ENCODE measurements around the gene SNX5. TPM values are rescaled to one million over a fixed set of nuclear protein-coding genes. Genes with fewer than 3 reads are reported as not detected.

SNX5 gene
- total and polyA plus RNA-seq, 2 of the 8 experiments (the other 6 are each of a cell fraction or from before 2014, with no cell fraction given) = 155 to 194 TPM

DNA sequence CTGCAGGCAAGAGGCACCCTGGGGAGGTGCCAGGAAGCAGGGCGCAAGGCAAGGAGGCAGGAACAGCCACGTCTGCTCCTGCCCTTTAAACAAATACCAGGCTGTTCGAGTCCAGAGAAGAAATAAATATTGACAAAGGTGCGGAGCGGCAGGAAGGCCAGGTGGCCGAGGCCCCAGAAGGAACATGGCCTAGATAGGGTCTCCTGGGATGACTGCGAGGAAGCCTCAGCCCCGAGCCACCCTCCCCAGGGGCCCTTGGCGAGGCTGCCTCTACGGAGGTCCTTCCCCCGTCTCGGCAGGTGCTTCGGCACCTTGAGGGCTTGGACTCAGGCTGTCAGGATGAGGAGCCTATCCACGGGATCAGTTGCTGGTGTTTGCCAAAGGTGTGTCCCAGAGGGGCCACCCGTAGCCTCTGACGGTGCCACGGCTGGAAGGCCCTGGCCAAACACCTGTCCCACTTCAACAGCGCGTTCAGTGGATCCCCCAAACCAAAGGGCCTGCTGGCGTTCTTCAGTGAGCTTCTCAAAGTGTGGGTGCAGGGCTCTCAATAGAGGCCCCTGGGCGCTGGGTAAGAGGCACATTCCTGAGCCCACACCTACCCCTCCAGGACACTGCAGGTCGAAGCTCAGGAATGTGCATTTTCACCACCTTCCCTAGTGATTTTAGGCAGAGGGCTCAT is 39.8 kb downstream of the SNX5 start:
- Histone ChIP-seq H4K5ac (ENCODE audit: insufficient read length, low read depth, low read length) (no peak overlapping the region), H2AFZ (ENCODE audit: low read length) (0 out of 2 replicates have a peak overlapping the region, but pooled peaks have one; percentile 68), H2BK20ac (ENCODE audit: low read length) (no peak overlapping the region), H2BK120ac (replicated peaks; ENCODE audit: low read depth, low read length) (no peak overlapping the region), H3K4ac (replicated peaks; ENCODE audit: insufficient read length, low read depth, low read length) (no peak overlapping the region), H3K79me2 (ENCODE audit: control insufficient read depth in 1 of 2, insufficient read depth in 2 of 2, low read length in 2 of 2) (no peaks in the 10 kb centered on the region), H3K27me3 (replicated peaks in 1 of 4; ENCODE audit: control insufficient read depth in 3 of 4, extremely low read depth in 1 of 4, insufficient read depth in 3 of 4, low read length in 3 of 4) (no peaks in the 10 kb centered on the region), H4K8ac (ENCODE audit: extremely low read depth, insufficient read depth, low read length) (no peak overlapping the region), H2BK5ac (ENCODE audit: low read depth, low read length) (no peak overlapping the region), H3K4me1 (replicated peaks in 1 of 4; ENCODE audit: control insufficient read depth in 3 of 4, insufficient read depth in 4 of 4, low read length in 3 of 4) (peaks cover 0 to 9% (median 4%) of the 10 kb centered on the region in 4 experiments; a peak in 5 of 7 replicates), H2BK15ac (ENCODE audit: low read length) (0 out of 2 replicates have a peak overlapping the region, but pooled peaks have one; percentile 61), H3K9ac (replicated peaks in 1 of 4; ENCODE audit: extremely low read depth in 1 of 4, low read depth in 3 of 4, low read length in 3 of 4) (no peak overlapping the region), H3K4me2 (ENCODE audit: insufficient read depth in 1 of 2, low read depth in 2 of 2, low read length in 2 of 2) (no peak overlapping the region; a peak in 1 of 4 replicates), H2BK12ac (ENCODE audit: low read depth, low read length) (0 out of 2 replicates have a peak overlapping the region, but pooled peaks have one; percentile 84), H3K4me3 (ENCODE audit: extremely low read depth in 1 of 4, insufficient read depth in 2 of 4, low read depth in 3 of 4, low read length in 4 of 4) (no peak overlapping the region), H2AK5ac (ENCODE audit: low read depth, low read length) (no peak overlapping the region), H3K23me2 (ENCODE audit: low read depth, low read length) (no peaks in the 10 kb centered on the region), H3K56ac (replicated peaks; ENCODE audit: insufficient read length, low read depth, low read length) (no peak overlapping the region), H3K36me3 (ENCODE audit: control insufficient read depth in 2 of 4, insufficient read depth in 4 of 4, low read length in 3 of 4) (no peaks in the 10 kb centered on the region), H3K18ac (ENCODE audit: extremely low read depth, low read length) (peak overlapping the region; percentile 19; the same call in 1 of the 2 replicates), H3K14ac (ENCODE audit: insufficient read length) (no peak overlapping the region), H4K91ac (replicated peaks; ENCODE audit: insufficient read length, low read length) (no peak overlapping the region), H3K27ac (ENCODE audit: low read depth, low read length) (no peak overlapping the region), H3K23ac (ENCODE audit: insufficient read length) (no peak overlapping the region), H3K9me3 (ENCODE audit: insufficient read depth in 2 of 2, low read depth in 1 of 2, low read length in 1 of 2) (no peaks in the 10 kb centered on the region), H4K20me1 (replicated peaks in 1 of 2; ENCODE audit: control insufficient read depth in 1 of 2, insufficient read depth in 2 of 2, low read length in 2 of 2) (peaks cover 0 to 2% of the 10 kb centered on the region in 2 experiments), H3K79me1 (ENCODE audit: low read depth, low read length) (no peaks in the 10 kb centered on the region)
- ChIA-PET POLR2A (ENCODE audit: partially characterized antibody) (interaction anchor here (0.8 to 1.1 kb wide), 2 partner anchors 9 to 40 kb away, joined by 3 to 4 read pairs; partner anchors contain the start of gene MGME1), CTCF (ENCODE audit: partially characterized antibody) (interaction anchor here (0.6 to 1.8 kb wide), 10 partner anchors 9 to 1857 kb away, joined by 3 to 5 read pairs (median 4); no protein-coding TSS in a partner anchor)
- 83% methylated on average over 22 of the region's 22 CpGs; no CpG with 5 or more reads in 1 of the 2 experiments for WGBS, 2 experiments (ENCODE audit: extremely low coverage in 1 of 2, insufficient coverage in 1 of 2, insufficient read length in 1 of 2, insufficient replicate concordance in 2 of 2, low coverage in 1 of 2, low lambda C conversion rate in 2 of 2, missing lambda C conversion rate in 1 of 2)
- DNase-seq (ENCODE audit: low read depth in 1 of 2, low spot score in 2 of 2) = no peak
- no peak for FAIRE-seq
- no peak for TF ChIP-seq SIRT6 (IDR thresholded peaks at IDR 0.05; ENCODE audit: low read length)
- TF ChIP-seq POLR2AphosphoS5 (IDR thresholded peaks at IDR 0.05; ENCODE audit: low read depth, low read length) = no peak
- TF ChIP-seq RAD21 (IDR thresholded peaks at IDR 0.05 in 1 of 2, conservative IDR thresholded peaks at IDR 0.05 in 1 of 2; ENCODE audit: low read depth in 2 of 2, low read length in 2 of 2) = peak; percentile 15 to 40; a peak in 2 of 4 replicates
- TF ChIP-seq, protein P1, sequence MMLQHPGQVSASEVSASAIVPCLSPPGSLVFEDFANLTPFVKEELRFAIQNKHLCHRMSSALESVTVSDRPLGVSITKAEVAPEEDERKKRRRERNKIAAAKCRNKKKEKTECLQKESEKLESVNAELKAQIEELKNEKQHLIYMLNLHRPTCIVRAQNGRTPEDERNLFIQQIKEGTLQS (IDR thresholded peaks at IDR 0.05; ENCODE audit: insufficient read depth, low read depth, low read length) = no peak
- no peak for TF ChIP-seq JUN (IDR thresholded peaks at IDR 0.05; ENCODE audit: low read depth, low read length)
- TF ChIP-seq SP4 (IDR thresholded peaks at IDR 0.05; ENCODE audit: low read length) = no peak
- TF ChIP-seq SIN3A (conservative IDR thresholded peaks at IDR 0.05 in 1 of 2, IDR thresholded peaks at IDR 0.05 in 1 of 2; ENCODE audit: low read depth in 1 of 2, low read length in 2 of 2) = no peak
- no peak for TF ChIP-seq HDAC2 (IDR thresholded peaks at IDR 0.05; ENCODE audit: borderline replicate concordance in 1 of 2, low read depth in 2 of 2, low read length in 2 of 2)
- no peak for TF ChIP-seq NANOG (IDR thresholded peaks at IDR 0.05; ENCODE audit: insufficient read depth, low read depth, low read length, poor library complexity, severe bottlenecking)
- no peak for TF ChIP-seq EP300 (IDR thresholded peaks at IDR 0.05; ENCODE audit: borderline replicate concordance in 1 of 2, low read depth in 2 of 2, low read length in 2 of 2)
